Caco-2 (cell line): ENCODE results near the gene EFNA3. TPM values are rescaled to one million over a fixed set of nuclear protein-coding genes. Genes with fewer than 3 reads are reported as not detected.

Experiments used
- BruUV-seq: library from RNA; stranded (reverse); fragments of 400-500 nt; replicated peaks from 2 replicates; lab custom pipeline; 2021; lab: Mats Ljungman, UMichigan
- CTCF ChIA-PET: fragments of 300-600 bp; sonication (Branson Sonifier 250); formaldehyde crosslinking; loops from one replicate; lab custom pipeline; 2022; ENCODE audit warnings: antibody characterized with exemption; lab: Charles Lee
- POLR2A ChIA-PET: fragments of 300-600 bp; sonication (Branson Sonifier 250); formaldehyde crosslinking; loops from one replicate; lab custom pipeline; 2022; ENCODE audit warnings: antibody characterized with exemption; lab: Charles Lee
- DNase-seq, 2 experiments: peaks; one replicate each; pipeline versions ENCODE4 v3.0.0 to v3.0.0-alpha.2; 2020 to 2022
- H3K27me3 ChIP-seq: replicated peaks from 2 replicates; pipeline ENCODE4 v1.6.0; 2011; ENCODE audit warnings: low read length; ENCODE audit not compliant: control insufficient read depth, insufficient read depth
- H3K36me3 ChIP-seq: 2 replicates; pipeline ENCODE4 v1.5.1; 2011; ENCODE audit warnings: low read length; ENCODE audit not compliant: control insufficient read depth, insufficient read depth
- H3K4me1 ChIP-seq: fragments of 250-450 bp; sonication (Bioruptor Pico); 2 replicates; pipeline ENCODE4 v1.5.1; 2020; ENCODE audit warnings: mild to moderate bottlenecking
- H3K4me3 ChIP-seq: 2 replicates; pipeline ENCODE4 v1.5.1; 2011; ENCODE audit warnings: low read depth, mild to moderate bottlenecking, control low read depth, low read length
- H3K9me3 ChIP-seq: fragments of 250-450 bp; sonication (Bioruptor Pico); 2 replicates; pipeline ENCODE4 v1.5.1; 2020; ENCODE audit warnings: mild to moderate bottlenecking, moderate library complexity
- H3K27ac Mint-ChIP-seq: one replicate; pipeline ENCODE4 v1.8.0; 2022; ENCODE audit warnings: mixed read lengths; ENCODE audit not compliant: unreplicated experiment
- H3K27me3 Mint-ChIP-seq: one replicate; pipeline ENCODE4 v1.8.0; 2022; ENCODE audit warnings: mixed read lengths; ENCODE audit not compliant: insufficient read depth, unreplicated experiment
- H3K36me3 Mint-ChIP-seq: one replicate; pipeline ENCODE4 v1.8.0; 2022; ENCODE audit warnings: mild to moderate bottlenecking, mixed read lengths; ENCODE audit not compliant: insufficient read depth, unreplicated experiment
- H3K4me1 Mint-ChIP-seq: one replicate; pipeline ENCODE4 v1.8.0; 2022; ENCODE audit warnings: low read depth, mixed read lengths; ENCODE audit not compliant: unreplicated experiment
- H3K4me3 Mint-ChIP-seq: one replicate; pipeline ENCODE4 v1.8.0; 2022; ENCODE audit warnings: mild to moderate bottlenecking, moderate library complexity, mixed read lengths; ENCODE audit not compliant: unreplicated experiment
- H3K9me3 Mint-ChIP-seq: one replicate; pipeline ENCODE4 v1.8.0; 2022; ENCODE audit warnings: mixed read lengths; ENCODE audit not compliant: unreplicated experiment
- intact Hi-C: fragments of 100-400 bp; cut with micrococcal nuclease; formaldehyde crosslinking; loops from one replicate; pipeline ENCODE4 v1.10.0; 2022; ENCODE audit not compliant: unreplicated experiment
- total RNA-seq: library from RNA; stranded (reverse); gene quantifications from 2 replicates; pipeline ENCODE4 v1.2.3, GENCODE V29; 2022
- TF ChIP-seq, protein P1 (sequence below), 2 experiments: fragments of 200-600 bp in 1 of 2; IDR thresholded peaks; 1 replicate in 1 of 2; 2 replicates in 1 of 2; pipeline versions ENCODE4 v1.5.1 to v1.8.0; 2011 to 2022; ENCODE audit warnings: antibody characterized with exemption in 1 of 2, control low read depth in 1 of 2, inconsistent platforms in 1 of 2, low read depth in 1 of 2, low read length in 1 of 2, mild to moderate bottlenecking in 1 of 2, moderate library complexity in 1 of 2; ENCODE audit not compliant: insufficient read depth in 1 of 2, severe bottlenecking in 1 of 2, unreplicated experiment in 1 of 2

The EFNA3 gene
- total RNA-seq, 1 experiment from 2014 or later, result 3.5 TPM

GRCh38 chr1:155128755-155129473 lies 50.3 kb downstream of the EFNA3 start:
- ChIA-PET POLR2A (interaction anchor here (1.2 kb wide), 1 partner anchor 9 kb away, joined by 3 read pairs; no protein-coding TSS in a partner anchor), CTCF (interaction anchor here (0.7 to 3.7 kb wide), 4 partner anchors 37 to 65 kb away, joined by 3 to 16 read pairs (median 10); partner anchors contain the start of gene KRTCAP2)
- intact Hi-C loops, result loop anchor here (5.0 kb wide), 1 partner anchor 127 kb away; the partner anchor contains the start of gene ZBTB7B
- Mint-ChIP-seq H3K36me3 (peaks cover 57% of the 10 kb centered on the region), H3K27ac (peak overlapping the region; percentile 80), H3K4me1 (peaks cover 52% of the 10 kb centered on the region), H3K9me3 (no peaks in the 10 kb centered on the region), H3K27me3 (no peaks in the 10 kb centered on the region), H3K4me3 (peak overlapping the region; percentile 89)
- TF ChIP-seq, protein P1, sequence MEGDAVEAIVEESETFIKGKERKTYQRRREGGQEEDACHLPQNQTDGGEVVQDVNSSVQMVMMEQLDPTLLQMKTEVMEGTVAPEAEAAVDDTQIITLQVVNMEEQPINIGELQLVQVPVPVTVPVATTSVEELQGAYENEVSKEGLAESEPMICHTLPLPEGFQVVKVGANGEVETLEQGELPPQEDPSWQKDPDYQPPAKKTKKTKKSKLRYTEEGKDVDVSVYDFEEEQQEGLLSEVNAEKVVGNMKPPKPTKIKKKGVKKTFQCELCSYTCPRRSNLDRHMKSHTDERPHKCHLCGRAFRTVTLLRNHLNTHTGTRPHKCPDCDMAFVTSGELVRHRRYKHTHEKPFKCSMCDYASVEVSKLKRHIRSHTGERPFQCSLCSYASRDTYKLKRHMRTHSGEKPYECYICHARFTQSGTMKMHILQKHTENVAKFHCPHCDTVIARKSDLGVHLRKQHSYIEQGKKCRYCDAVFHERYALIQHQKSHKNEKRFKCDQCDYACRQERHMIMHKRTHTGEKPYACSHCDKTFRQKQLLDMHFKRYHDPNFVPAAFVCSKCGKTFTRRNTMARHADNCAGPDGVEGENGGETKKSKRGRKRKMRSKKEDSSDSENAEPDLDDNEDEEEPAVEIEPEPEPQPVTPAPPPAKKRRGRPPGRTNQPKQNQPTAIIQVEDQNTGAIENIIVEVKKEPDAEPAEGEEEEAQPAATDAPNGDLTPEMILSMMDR (IDR thresholded peaks at IDR 0.05; ENCODE audit: insufficient read depth in 1 of 2, low read depth in 1 of 2, low read length in 1 of 2, severe bottlenecking in 1 of 2, unreplicated experiment in 1 of 2), result no peak
- H3K4me1 ChIP-seq, result peaks cover 49% of the 10 kb centered on the region
- TSS peak; percentile 61 for BruUV-seq
- no peaks in the 10 kb centered on the region for H3K27me3 ChIP-seq
- peak overlapping the region; percentile 68 for H3K4me3 ChIP-seq
- DNase-seq, result peak; percentile 35 to 54
- H3K9me3 ChIP-seq, result no peaks in the 10 kb centered on the region
- H3K36me3 ChIP-seq, result peaks cover 9% of the 10 kb centered on the region

- H3K9me3 ChIP-seq, result no peaks in the 10 kb centered on the region
- BruUV-seq, result no TSS peak
- Mint-ChIP-seq H3K4me1 (peaks cover 37% of the 10 kb centered on the region), H3K9me3 (no peaks in the 10 kb centered on the region), H3K27ac (peak overlapping the region; percentile 80), H3K36me3 (peaks cover 68% of the 10 kb centered on the region), H3K4me3 (peak overlapping the region; percentile 89), H3K27me3 (no peaks in the 10 kb centered on the region)
- TF ChIP-seq, protein P1 (IDR thresholded peaks at IDR 0.05; ENCODE audit: insufficient read depth in 1 of 2, low read depth in 1 of 2, low read length in 1 of 2, severe bottlenecking in 1 of 2, unreplicated experiment in 1 of 2), result no peak
- H3K27me3 ChIP-seq, result no peaks in the 10 kb centered on the region
- intact Hi-C loops, result no loop called here
- H3K36me3 ChIP-seq, result peaks cover 14% of the 10 kb centered on the region
- POLR2A ChIA-PET, result interaction anchor here (0.6 to 1.2 kb wide), 4 partner anchors 10 to 45 kb away, joined by 3 to 4 read pairs (median 3); partner anchors contain the start of gene KRTCAP2
- peak overlapping the region; percentile 68 for H3K4me3 ChIP-seq
- DNase-seq, result no peak
- H3K4me1 ChIP-seq, result peaks cover 43% of the 10 kb centered on the region
- CTCF ChIA-PET, result interaction anchor here (1.9 to 3.7 kb wide), 3 partner anchors 37 to 42 kb away, joined by 10 to 16 read pairs (median 11); partner anchors contain the start of gene KRTCAP2
Observed at GRCh38 chr1:155130272-155131006, 51.8 kb downstream of the EFNA3 start.

GRCh38 chr1:155131285-155131684 lies 52.6 kb downstream of the EFNA3 start:
- CTCF ChIA-PET, result no interaction called here
- POLR2A ChIA-PET, result no interaction called here
- no peaks in the 10 kb centered on the region for H3K27me3 Mint-ChIP-seq
- Histone ChIP-seq H3K4me3 (no peak overlapping the region), H3K36me3 (peaks cover 14% of the 10 kb centered on the region), H3K9me3 (no peaks in the 10 kb centered on the region), H3K4me1 (peaks cover 34% of the 10 kb centered on the region), H3K27me3 (no peaks in the 10 kb centered on the region)
- BruUV-seq, result no TSS peak
- peak overlapping the region; percentile 67 for H3K27ac Mint-ChIP-seq
- no peak overlapping the region for H3K4me3 Mint-ChIP-seq
- TF ChIP-seq, protein P1 (IDR thresholded peaks at IDR 0.05; ENCODE audit: insufficient read depth in 1 of 2, low read depth in 1 of 2, low read length in 1 of 2, severe bottlenecking in 1 of 2, unreplicated experiment in 1 of 2), result no peak
- intact Hi-C loops, result no loop called here
- peaks cover 32% of the 10 kb centered on the region for H3K4me1 Mint-ChIP-seq
- DNase-seq, result no peak
- peaks cover 66% of the 10 kb centered on the region for H3K36me3 Mint-ChIP-seq
- no peaks in the 10 kb centered on the region for H3K9me3 Mint-ChIP-seq
